Astrocyte (in vitro differentiated cells and primary cell): ENCODE data around the gene FAM227B.

Experiments used
- EZH2 ChIP-seq: IDR thresholded peaks from 2 replicates; pipeline ENCODE4 v1.6.1; 2012; ENCODE audit warnings: mild to moderate bottlenecking, low read length, inconsistent platforms; ENCODE audit not compliant: insufficient read depth
- TF ChIP-seq, protein P1 (sequence below): IDR thresholded peaks from 2 replicates; pipeline ENCODE4 v1.5.1; 2011; ENCODE audit warnings: low read depth, mild to moderate bottlenecking, inconsistent platforms, low read length, moderate library complexity; ENCODE audit not compliant: insufficient read depth

DNA sequence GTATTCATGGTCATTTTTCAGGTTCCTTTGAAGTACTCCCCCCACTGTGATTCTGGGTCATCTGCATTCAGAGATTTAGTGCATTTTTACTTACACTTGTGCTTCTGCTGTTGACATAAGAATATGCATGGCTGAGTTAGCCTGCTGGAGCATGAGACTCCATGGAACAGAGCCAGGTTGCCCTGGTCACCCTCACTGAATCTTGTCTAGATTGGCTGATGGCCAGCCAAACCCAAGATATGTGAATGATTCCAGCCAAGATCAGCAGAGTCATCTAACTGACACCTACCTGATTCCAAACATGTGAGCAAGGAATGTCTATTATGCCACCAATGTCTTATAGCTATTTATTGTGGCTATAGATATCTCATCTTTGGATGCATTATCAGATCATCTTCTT lies 25.3 kb upstream of the FAM227B start:
- TF ChIP-seq, protein P1, sequence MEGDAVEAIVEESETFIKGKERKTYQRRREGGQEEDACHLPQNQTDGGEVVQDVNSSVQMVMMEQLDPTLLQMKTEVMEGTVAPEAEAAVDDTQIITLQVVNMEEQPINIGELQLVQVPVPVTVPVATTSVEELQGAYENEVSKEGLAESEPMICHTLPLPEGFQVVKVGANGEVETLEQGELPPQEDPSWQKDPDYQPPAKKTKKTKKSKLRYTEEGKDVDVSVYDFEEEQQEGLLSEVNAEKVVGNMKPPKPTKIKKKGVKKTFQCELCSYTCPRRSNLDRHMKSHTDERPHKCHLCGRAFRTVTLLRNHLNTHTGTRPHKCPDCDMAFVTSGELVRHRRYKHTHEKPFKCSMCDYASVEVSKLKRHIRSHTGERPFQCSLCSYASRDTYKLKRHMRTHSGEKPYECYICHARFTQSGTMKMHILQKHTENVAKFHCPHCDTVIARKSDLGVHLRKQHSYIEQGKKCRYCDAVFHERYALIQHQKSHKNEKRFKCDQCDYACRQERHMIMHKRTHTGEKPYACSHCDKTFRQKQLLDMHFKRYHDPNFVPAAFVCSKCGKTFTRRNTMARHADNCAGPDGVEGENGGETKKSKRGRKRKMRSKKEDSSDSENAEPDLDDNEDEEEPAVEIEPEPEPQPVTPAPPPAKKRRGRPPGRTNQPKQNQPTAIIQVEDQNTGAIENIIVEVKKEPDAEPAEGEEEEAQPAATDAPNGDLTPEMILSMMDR = no peak
- no peak for TF ChIP-seq EZH2
